ENCODE measurements around the gene EYA2.

DNA sequence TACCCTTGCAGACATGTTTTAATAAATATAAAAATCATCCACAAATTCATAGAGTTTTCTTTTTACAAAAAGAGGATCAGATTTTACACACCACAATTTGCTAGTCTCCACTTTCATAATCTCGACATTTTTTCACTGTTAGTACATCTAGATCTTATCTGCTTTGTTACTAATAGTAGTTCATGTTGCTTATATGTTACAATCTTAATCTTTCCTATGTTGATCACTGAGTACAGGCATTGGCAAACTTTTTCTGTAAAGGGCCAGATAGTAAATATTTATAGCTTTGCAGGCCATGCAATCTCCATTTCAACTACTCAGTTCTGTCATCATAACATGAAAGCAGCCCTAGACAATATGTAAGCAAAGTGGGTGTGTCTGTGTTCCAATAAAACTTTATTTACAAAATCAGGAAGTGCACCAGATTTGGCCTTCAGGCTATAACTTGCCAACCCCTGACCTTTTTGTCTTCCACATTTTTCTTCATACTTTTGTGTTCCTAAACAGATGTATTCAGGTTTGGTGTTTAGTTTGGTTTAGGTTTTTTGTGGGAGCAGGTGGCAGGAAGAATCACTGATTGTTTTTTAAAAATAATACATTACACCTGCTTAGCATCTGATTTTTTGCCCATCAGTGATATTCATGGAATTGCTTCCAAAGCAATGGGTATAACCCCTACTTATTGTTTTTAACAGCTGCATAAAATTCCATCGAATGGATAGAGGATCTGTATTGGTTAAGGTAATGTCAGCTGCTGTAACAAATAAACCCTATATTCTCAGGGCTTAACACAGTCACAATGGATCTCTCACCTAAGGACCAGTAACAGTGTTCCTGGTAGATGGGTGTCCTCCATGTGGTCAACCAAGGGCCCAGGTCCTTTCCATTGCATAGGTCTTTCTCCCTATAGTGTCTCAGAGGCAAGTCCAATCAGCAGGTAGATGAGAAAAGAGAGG lies 61.2 kb downstream of the EYA2 start:
- TF ChIP-seq, protein P1, sequence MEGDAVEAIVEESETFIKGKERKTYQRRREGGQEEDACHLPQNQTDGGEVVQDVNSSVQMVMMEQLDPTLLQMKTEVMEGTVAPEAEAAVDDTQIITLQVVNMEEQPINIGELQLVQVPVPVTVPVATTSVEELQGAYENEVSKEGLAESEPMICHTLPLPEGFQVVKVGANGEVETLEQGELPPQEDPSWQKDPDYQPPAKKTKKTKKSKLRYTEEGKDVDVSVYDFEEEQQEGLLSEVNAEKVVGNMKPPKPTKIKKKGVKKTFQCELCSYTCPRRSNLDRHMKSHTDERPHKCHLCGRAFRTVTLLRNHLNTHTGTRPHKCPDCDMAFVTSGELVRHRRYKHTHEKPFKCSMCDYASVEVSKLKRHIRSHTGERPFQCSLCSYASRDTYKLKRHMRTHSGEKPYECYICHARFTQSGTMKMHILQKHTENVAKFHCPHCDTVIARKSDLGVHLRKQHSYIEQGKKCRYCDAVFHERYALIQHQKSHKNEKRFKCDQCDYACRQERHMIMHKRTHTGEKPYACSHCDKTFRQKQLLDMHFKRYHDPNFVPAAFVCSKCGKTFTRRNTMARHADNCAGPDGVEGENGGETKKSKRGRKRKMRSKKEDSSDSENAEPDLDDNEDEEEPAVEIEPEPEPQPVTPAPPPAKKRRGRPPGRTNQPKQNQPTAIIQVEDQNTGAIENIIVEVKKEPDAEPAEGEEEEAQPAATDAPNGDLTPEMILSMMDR (IDR thresholded peaks at IDR 0.05): no peak
- TF ChIP-seq EZH2 (IDR thresholded peaks at IDR 0.05; ENCODE audit: borderline replicate concordance, insufficient read depth, low read depth, low read length, poor library complexity, severe bottlenecking): no peak

Data from B cell (primary cell).